Measurements from ENCODE around the gene PDCL2. TPM values are rescaled to one million over a fixed set of nuclear protein-coding genes. Genes with fewer than 3 reads are reported as not detected.

Gene PDCL2
- total and polyA plus RNA-seq, 9 of the 15 experiments (the other 6 are each of a cell fraction or from before 2014, with no cell fraction given): 0.62 to 2.5 (median 1.2) TPM

DNA sequence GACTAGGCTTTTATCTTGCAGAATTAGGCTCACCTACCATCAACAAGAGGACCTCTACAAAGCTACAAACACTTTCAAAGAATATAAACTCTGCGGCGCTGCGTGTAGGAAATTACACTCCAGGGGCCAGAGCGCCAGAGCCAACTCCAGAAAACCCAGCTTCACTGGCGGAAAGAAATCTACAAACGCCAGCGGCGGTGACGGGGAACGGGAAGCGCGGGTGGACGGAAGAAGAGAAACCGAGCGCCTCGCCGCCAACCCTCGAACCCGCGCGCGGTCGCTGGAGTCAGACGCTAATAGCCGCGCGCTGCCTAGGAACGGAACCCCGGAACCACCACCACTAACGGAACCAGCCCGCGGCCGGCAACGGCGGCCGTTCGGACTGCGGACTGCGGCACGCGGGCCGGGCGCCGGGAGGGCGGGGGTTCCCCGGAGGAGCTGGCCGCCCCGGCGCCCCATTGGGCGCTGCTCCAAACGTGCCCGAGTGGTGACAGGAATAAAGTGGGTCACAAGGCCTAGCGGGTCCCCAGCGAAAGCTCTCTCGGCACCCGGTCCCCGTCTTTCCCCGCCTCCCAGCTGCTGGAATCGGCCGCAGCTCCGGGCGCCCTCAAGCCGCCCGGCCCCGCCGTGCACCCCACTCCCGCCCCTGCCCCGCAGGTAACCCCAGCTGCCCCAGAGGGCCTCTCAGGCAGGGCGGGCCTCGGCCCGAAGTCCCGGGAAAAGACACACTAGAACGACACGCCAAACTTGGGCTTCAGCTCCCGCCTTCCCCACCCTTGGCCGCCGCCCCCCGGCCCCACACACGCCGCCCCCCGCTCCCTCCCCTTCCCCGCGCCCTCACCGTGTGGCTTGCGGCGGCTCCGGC lies 46.2 kb downstream of the PDCL2 start (continued):
- TF ChIP-seq, protein P1, sequence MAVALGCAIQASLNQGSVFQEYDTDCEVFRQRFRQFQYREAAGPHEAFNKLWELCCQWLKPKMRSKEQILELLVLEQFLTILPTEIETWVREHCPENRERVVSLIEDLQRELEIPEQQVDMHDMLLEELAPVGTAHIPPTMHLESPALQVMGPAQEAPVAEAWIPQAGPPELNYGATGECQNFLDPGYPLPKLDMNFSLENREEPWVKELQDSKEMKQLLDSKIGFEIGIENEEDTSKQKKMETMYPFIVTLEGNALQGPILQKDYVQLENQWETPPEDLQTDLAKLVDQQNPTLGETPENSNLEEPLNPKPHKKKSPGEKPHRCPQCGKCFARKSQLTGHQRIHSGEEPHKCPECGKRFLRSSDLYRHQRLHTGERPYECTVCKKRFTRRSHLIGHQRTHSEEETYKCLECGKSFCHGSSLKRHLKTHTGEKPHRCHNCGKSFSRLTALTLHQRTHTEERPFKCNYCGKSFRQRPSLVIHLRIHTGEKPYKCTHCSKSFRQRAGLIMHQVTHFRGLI (CRISPR knock-in tag; IDR thresholded peaks at IDR 0.05): no peak
- TF ChIP-seq ZNF551 (CRISPR knock-in tag; IDR thresholded peaks at IDR 0.05) (no peak), CBX8 (IDR thresholded peaks at IDR 0.05; ENCODE audit: borderline replicate concordance, extremely low read depth, low read depth, low read length, poor library complexity, severe bottlenecking) (no peak), POLR2AphosphoS5 (IDR thresholded peaks at IDR 0.05; ENCODE audit: control insufficient read depth, insufficient read depth, low read depth, low read length) (peak; percentile 56; the same call in 1 of the 2 replicates), CTBP1 (IDR thresholded peaks at IDR 0.05; ENCODE audit: borderline replicate concordance) (peak; percentile 89)
- TF ChIP-seq, protein P2, sequence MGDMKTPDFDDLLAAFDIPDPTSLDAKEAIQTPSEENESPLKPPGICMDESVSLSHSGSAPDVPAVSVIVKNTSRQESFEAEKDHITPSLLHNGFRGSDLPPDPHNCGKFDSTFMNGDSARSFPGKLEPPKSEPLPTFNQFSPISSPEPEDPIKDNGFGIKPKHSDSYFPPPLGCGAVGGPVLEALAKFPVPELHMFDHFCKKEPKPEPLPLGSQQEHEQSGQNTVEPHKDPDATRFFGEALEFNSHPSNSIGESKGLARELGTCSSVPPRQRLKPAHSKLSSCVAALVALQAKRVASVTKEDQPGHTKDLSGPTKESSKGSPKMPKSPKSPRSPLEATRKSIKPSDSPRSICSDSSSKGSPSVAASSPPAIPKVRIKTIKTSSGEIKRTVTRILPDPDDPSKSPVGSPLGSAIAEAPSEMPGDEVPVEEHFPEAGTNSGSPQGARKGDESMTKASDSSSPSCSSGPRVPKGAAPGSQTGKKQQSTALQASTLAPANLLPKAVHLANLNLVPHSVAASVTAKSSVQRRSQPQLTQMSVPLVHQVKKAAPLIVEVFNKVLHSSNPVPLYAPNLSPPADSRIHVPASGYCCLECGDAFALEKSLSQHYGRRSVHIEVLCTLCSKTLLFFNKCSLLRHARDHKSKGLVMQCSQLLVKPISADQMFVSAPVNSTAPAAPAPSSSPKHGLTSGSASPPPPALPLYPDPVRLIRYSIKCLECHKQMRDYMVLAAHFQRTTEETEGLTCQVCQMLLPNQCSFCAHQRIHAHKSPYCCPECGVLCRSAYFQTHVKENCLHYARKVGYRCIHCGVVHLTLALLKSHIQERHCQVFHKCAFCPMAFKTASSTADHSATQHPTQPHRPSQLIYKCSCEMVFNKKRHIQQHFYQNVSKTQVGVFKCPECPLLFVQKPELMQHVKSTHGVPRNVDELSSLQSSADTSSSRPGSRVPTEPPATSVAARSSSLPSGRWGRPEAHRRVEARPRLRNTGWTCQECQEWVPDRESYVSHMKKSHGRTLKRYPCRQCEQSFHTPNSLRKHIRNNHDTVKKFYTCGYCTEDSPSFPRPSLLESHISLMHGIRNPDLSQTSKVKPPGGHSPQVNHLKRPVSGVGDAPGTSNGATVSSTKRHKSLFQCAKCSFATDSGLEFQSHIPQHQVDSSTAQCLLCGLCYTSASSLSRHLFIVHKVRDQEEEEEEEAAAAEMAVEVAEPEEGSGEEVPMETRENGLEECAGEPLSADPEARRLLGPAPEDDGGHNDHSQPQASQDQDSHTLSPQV (IDR thresholded peaks at IDR 0.05): peak; percentile 42; the same call in 1 of the 2 replicates
- TF ChIP-seq, protein P3, sequence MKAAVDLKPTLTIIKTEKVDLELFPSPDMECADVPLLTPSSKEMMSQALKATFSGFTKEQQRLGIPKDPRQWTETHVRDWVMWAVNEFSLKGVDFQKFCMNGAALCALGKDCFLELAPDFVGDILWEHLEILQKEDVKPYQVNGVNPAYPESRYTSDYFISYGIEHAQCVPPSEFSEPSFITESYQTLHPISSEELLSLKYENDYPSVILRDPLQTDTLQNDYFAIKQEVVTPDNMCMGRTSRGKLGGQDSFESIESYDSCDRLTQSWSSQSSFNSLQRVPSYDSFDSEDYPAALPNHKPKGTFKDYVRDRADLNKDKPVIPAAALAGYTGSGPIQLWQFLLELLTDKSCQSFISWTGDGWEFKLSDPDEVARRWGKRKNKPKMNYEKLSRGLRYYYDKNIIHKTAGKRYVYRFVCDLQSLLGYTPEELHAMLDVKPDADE (conservative IDR thresholded peaks at IDR 0.05; ENCODE audit: control insufficient read depth, low read depth, low read length): no peak
- TF ChIP-seq, protein P4, sequence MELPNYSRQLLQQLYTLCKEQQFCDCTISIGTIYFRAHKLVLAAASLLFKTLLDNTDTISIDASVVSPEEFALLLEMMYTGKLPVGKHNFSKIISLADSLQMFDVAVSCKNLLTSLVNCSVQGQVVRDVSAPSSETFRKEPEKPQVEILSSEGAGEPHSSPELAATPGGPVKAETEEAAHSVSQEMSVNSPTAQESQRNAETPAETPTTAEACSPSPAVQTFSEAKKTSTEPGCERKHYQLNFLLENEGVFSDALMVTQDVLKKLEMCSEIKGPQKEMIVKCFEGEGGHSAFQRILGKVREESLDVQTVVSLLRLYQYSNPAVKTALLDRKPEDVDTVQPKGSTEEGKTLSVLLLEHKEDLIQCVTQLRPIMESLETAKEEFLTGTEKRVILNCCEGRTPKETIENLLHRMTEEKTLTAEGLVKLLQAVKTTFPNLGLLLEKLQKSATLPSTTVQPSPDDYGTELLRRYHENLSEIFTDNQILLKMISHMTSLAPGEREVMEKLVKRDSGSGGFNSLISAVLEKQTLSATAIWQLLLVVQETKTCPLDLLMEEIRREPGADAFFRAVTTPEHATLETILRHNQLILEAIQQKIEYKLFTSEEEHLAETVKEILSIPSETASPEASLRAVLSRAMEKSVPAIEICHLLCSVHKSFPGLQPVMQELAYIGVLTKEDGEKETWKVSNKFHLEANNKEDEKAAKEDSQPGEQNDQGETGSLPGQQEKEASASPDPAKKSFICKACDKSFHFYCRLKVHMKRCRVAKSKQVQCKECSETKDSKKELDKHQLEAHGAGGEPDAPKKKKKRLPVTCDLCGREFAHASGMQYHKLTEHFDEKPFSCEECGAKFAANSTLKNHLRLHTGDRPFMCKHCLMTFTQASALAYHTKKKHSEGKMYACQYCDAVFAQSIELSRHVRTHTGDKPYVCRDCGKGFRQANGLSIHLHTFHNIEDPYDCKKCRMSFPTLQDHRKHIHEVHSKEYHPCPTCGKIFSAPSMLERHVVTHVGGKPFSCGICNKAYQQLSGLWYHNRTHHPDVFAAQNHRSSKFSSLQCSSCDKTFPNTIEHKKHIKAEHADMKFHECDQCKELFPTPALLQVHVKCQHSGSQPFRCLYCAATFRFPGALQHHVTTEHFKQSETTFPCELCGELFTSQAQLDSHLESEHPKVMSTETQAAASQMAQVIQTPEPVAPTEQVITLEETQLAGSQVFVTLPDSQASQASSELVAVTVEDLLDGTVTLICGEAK (IDR thresholded peaks at IDR 0.05): peak; percentile 91
- TF ChIP-seq, protein P4 (CRISPR knock-in tag; IDR thresholded peaks at IDR 0.05): no peak

All from K562 (cell line).